Lung (tissue), 16 donors: ENCODE data around the gene UBN2. TPM values are rescaled to one million over a fixed set of nuclear protein-coding genes. Genes with fewer than 3 reads are reported as not detected.
A peak's percentile ranks its signal among the peaks of the same experiment; 100 is the strongest.

Experiments used
- ATAC-seq: fragments of 200-7000 bp; cut with Tn5 transposase; one replicate; pipeline ENCODE4 v1.9.1; 2020; ENCODE audit warnings: moderate number of reproducible peaks; ENCODE audit not compliant: insufficient read depth, low FRiP score
- DNase-seq, 3 donors: peaks; one replicate each; pipeline ENCODE4 v3.0.0-alpha.2; 2013 to 2017
- H3K27ac ChIP-seq, 2 donors: one replicate each; pipeline ENCODE4 v1.5.1; 2013; ENCODE audit warnings: mild to moderate bottlenecking in 2 of 2, moderate library complexity in 2 of 2, control low read depth in 1 of 2, inconsistent platforms in 1 of 2, low read depth in 1 of 2, low read length in 1 of 2
- H3K27me3 ChIP-seq, 3 donors: one replicate each; pipeline ENCODE4 v1.5.1; 2013; ENCODE audit warnings: low read length in 2 of 3; ENCODE audit not compliant: control insufficient read depth in 3 of 3, insufficient read depth in 3 of 3
- H3K36me3 ChIP-seq, 4 donors: one replicate each; pipeline ENCODE4 v1.5.1; 2013; ENCODE audit warnings: low read length in 4 of 4, mild to moderate bottlenecking in 1 of 4, moderate library complexity in 1 of 4; ENCODE audit not compliant: control insufficient read depth in 4 of 4, insufficient read depth in 4 of 4
- H3K4me1 ChIP-seq, 5 donors: one replicate each; pipeline ENCODE4 v1.5.1; 2013; ENCODE audit warnings: low read length in 5 of 5, mild to moderate bottlenecking in 2 of 5, moderate library complexity in 1 of 5; ENCODE audit not compliant: control insufficient read depth in 5 of 5, insufficient read depth in 5 of 5
- H3K4me3 ChIP-seq: one replicate; pipeline ENCODE4 v1.5.1; 2013; ENCODE audit warnings: mild to moderate bottlenecking, control low read depth, moderate library complexity
- H3K9ac ChIP-seq, 2 donors: one replicate each; pipeline ENCODE4 v1.5.1; 2013; ENCODE audit warnings: low read length in 2 of 2, control low read depth in 1 of 2; ENCODE audit not compliant: insufficient read depth in 1 of 2
- H3K9me3 ChIP-seq, 4 donors: one replicate each; pipeline ENCODE4 v1.5.1; 2013; ENCODE audit warnings: low read length in 3 of 4, mild to moderate bottlenecking in 1 of 4, moderate library complexity in 1 of 4; ENCODE audit not compliant: control insufficient read depth in 4 of 4, insufficient read depth in 3 of 4
- WGBS, 2 donors: extraction: QIAGEN DNeasy Blood & Tissue Kit; methylation state at CpG; one replicate each; pipeline ENCODE4 v1.1.7; 2013; 5-methylcytosine and 5-hydroxymethylcytosine counted together
- long read RNA-seq, 5 donors: transcript quantifications; one replicate each; lab custom pipeline, GENCODE V29; 2026
- polyA plus RNA-seq, 2 donors: library from polyadenylated mRNA; stranded (reverse); fragments of 200-250 nt; gene quantifications; one replicate each; pipeline ENCODE4 v1.2.1, GENCODE V29; 2013
- total RNA-seq, 2 donors: library from RNA; depleted of rRNA in 1 of 2; stranded (reverse); fragments of >200 nt in 1 of 2; gene quantifications; one replicate each; pipeline ENCODE4 v1.2.1, GENCODE V29; 2014 to 2021
- TF ChIP-seq, protein P1 (sequence below): IDR thresholded peaks from 2 replicates; pipeline ENCODE4 v1.5.1; 2012; ENCODE audit warnings: mild to moderate bottlenecking; ENCODE audit errors: control extremely low read depth, extremely low read depth
- donor health status: control.
- donor health status: control.
- donor health status: Bipolar disorder and iron deficiency.
- donor health status: healthy.
- donor health status: DM: yes; HTN: yes; CAD: no.

The UBN2 gene
- total RNA-seq = 10 to 100 TPM; 15.5 to 29.8 TPM
- 1 to 10 TPM; 1.7 to 2.8 TPM for polyA plus RNA-seq
- long read RNA-seq, donor 1, full-length matches to known transcripts = 4 of 4 reads
- long read RNA-seq, donor 1, partial matches to known transcripts = 0 of 4 reads
- long read RNA-seq, donor 1, other reads (novel, unspliced or antisense) = 0 of 4 reads
- long read RNA-seq, donor 2 = 0 reads
- long read RNA-seq, donor 3 = 0 reads
- long read RNA-seq, donor 4 = 0 reads
- long read RNA-seq, donor 5 = 0 reads

DNA sequence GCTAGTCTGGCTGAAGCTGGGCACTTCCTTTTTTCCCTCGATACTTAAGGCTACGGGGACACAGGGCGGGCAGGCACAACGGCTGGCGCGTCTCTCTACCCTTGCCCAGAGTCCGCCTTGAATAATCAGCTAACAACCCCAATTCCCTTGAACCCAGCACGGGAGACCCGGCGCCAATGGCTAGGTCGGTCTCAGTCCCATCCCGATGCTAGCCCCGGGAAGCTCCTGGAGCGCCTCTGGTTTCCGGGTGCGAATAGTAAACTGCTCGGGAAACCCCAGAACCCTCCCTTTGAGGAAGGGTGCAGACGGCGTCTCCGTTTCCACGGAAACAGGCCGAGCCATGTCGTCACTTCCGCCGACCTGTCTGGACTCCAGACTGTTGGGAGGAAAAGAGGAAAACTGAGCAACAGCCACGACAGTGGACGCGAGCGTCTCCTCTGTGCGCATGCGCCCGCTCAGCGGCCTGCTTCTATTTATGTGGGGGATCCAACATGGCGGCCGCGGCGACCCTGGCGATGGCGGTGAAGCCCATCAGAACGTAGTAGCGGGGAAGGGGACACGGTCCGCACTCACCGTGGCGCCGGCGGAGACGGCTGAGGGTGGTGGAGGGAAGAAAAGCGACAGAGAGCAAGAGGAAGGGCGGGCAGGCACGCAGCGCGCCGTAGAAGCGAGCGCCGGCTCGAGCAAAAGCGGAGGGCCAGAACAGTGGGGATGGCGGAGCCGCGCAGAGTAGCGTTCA, at the start of gene UBN2:
TSS of gene UBN2 (plus strand) at position 464 of the 739 bp plus-strand sequence. CDS start at position 712, 248 bp downstream.
- WGBS, 2 donors = 0 to 1% methylated on average over 53 to 63 of the region's 63 CpGs
- Histone ChIP-seq H3K9ac (peak within 1 kb of the TSS; percentile 75 to 80), H3K9me3 (no peaks in the 10 kb centered on the region), H3K36me3 (peaks cover 0 to 3% (median 0%) of the 10 kb centered on the region in 4 donors), H3K27me3 (no peaks in the 10 kb centered on the region), H3K27ac (peak within 1 kb of the TSS; percentile 81 to 84), H3K4me1 (peaks cover 0 to 20% (median 0%) of the 10 kb centered on the region in 5 donors), H3K4me3 (peak within 1 kb of the TSS; percentile 77)
- TF ChIP-seq, protein P1, sequence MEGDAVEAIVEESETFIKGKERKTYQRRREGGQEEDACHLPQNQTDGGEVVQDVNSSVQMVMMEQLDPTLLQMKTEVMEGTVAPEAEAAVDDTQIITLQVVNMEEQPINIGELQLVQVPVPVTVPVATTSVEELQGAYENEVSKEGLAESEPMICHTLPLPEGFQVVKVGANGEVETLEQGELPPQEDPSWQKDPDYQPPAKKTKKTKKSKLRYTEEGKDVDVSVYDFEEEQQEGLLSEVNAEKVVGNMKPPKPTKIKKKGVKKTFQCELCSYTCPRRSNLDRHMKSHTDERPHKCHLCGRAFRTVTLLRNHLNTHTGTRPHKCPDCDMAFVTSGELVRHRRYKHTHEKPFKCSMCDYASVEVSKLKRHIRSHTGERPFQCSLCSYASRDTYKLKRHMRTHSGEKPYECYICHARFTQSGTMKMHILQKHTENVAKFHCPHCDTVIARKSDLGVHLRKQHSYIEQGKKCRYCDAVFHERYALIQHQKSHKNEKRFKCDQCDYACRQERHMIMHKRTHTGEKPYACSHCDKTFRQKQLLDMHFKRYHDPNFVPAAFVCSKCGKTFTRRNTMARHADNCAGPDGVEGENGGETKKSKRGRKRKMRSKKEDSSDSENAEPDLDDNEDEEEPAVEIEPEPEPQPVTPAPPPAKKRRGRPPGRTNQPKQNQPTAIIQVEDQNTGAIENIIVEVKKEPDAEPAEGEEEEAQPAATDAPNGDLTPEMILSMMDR = no peak
- ATAC-seq (peak; percentile 97), DNase-seq (peak; percentile 98 to 99 (median 99))

DNA sequence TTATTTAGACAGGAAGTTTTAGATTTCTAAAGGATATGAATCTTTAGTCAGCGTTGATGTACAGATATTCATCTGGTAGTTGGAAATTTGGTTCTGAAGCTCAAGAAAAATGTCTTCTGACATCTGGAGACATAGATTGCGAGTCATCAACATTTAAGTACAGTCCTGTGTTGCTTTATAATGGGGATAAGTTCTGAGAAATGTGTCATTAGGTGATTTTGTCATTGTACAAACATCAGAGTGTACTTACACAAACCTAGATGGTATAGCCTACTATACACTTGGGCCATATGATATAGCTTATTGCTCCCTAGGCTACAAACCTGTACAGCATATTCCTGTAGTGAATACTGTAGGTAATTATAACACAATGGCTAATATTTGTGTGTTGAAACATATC, 49.6 kb upstream of the UBN2 start:
- Histone ChIP-seq H3K36me3 (peaks cover 0 to 14% (median 3%) of the 10 kb centered on the region in 4 donors), H3K4me1 (no peaks in the 10 kb centered on the region), H3K9ac (no peak overlapping the region), H3K9me3 (no peaks in the 10 kb centered on the region), H3K4me3 (no peak overlapping the region), H3K27ac (no peak overlapping the region), H3K27me3 (no peaks in the 10 kb centered on the region)
- WGBS, 2 donors = 87 to 96% methylated on average over 2 of the region's 2 CpGs
- no peak for ATAC-seq
- DNase-seq = no peak
- TF ChIP-seq, protein P1 = no peak

DNA sequence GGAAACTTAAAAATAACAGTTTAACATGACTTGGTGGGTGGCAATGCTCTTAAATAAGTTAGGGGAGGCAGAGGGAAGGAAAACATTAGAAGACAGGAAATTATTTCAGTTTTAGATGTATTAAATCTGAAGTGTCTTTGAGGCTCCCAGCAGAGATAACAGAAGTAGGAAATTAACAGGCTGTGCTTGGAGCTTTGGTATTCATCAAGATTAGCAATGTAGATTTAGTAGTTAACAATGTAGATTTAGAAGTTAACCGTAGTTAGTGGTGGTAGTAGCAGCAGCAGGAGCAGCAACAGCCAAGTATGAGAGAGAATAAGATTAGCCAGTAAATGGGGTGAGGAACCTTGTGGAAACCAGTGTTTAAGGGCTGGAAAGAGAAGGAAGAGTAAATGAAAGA, 48.7 kb upstream of the UBN2 start:
- Histone ChIP-seq H3K27me3 (no peaks in the 10 kb centered on the region), H3K9ac (no peak overlapping the region), H3K36me3 (peaks cover 0 to 14% (median 3%) of the 10 kb centered on the region in 4 donors), H3K27ac (no peak overlapping the region), H3K4me3 (no peak overlapping the region), H3K9me3 (no peaks in the 10 kb centered on the region), H3K4me1 (no peaks in the 10 kb centered on the region)
- TF ChIP-seq, protein P1 = no peak
- no peak for DNase-seq
- no peak for ATAC-seq
- WGBS, 2 donors = 38 to 41% methylated on average over 1 of the region's 1 CpG
